Neural progenitor cell (in vitro differentiated cells): ENCODE results near the gene EPHB3. TPM values are rescaled to one million over a fixed set of nuclear protein-coding genes. Genes with fewer than 3 reads are reported as not detected.
A peak's percentile ranks its signal among the peaks of the same experiment; 100 is the strongest.

Experiments
- DNase-seq: peaks from one replicate; pipeline ENCODE4 v3.0.0-alpha.2; 2016; ENCODE audit warnings: low spot score
- H2AFZ ChIP-seq: fragments of 200-600 bp; sonication (generic); replicated peaks from 2 replicates; pipeline ENCODE4 v1.6.1; 2016; ENCODE audit warnings: antibody characterized with exemption
- H3F3A ChIP-seq: fragments of 200-600 bp; sonication (generic); 2 replicates; pipeline ENCODE4 v1.6.1; 2016; ENCODE audit warnings: antibody characterized with exemption, low read depth
- H3K27ac ChIP-seq: fragments of 200-600 bp; sonication (generic); 2 replicates; pipeline ENCODE4 v1.5.1; 2016; ENCODE audit warnings: mild to moderate bottlenecking
- H3K27me3 ChIP-seq: fragments of 200-600 bp; sonication (generic); 2 replicates; pipeline ENCODE4 v1.6.1; 2016; ENCODE audit warnings: mild to moderate bottlenecking, moderate library complexity
- H3K36me3 ChIP-seq: fragments of 200-600 bp; sonication (generic); 2 replicates; pipeline ENCODE4 v1.5.1; 2016
- H3K4me1 ChIP-seq: fragments of 200-600 bp; sonication (generic); 2 replicates; pipeline ENCODE4 v1.6.1; 2016; ENCODE audit warnings: mixed run types
- H3K4me2 ChIP-seq: fragments of 200-600 bp; sonication (generic); 2 replicates; pipeline ENCODE4 v1.6.1; 2016
- H3K4me3 ChIP-seq: fragments of 200-600 bp; sonication (generic); 2 replicates; pipeline ENCODE4 v1.5.1; 2016
- H3K79me2 ChIP-seq: fragments of 200-600 bp; sonication (generic); 2 replicates; pipeline ENCODE4 v1.6.1; 2016; ENCODE audit warnings: low read depth
- H3K9ac ChIP-seq: fragments of 200-600 bp; sonication (generic); 2 replicates; pipeline ENCODE4 v1.6.1; 2016
- H3K9me3 ChIP-seq: fragments of 200-600 bp; sonication (generic); 2 replicates; pipeline ENCODE4 v1.5.1; 2016; ENCODE audit warnings: low read depth
- H4K20me1 ChIP-seq: fragments of 200-600 bp; sonication (generic); 2 replicates; pipeline ENCODE4 v1.6.1; 2016; ENCODE audit warnings: low read depth
- H3K27ac Mint-ChIP-seq: 3 replicates; pipeline ENCODE4 v1.8.0; 2021; ENCODE audit warnings: mixed read lengths
- H3K27me3 Mint-ChIP-seq: 2 replicates; pipeline ENCODE4 v1.8.0; 2022; ENCODE audit warnings: low read depth, mild to moderate bottlenecking, inconsistent platforms, moderate library complexity, mixed read lengths; ENCODE audit not compliant: insufficient read depth
- H3K36me3 Mint-ChIP-seq: 3 replicates; pipeline ENCODE4 v1.8.0; 2021; ENCODE audit warnings: mixed read lengths
- H3K4me1 Mint-ChIP-seq: 3 replicates; pipeline ENCODE4 v1.8.0; 2021; ENCODE audit warnings: mixed read lengths
- H3K4me3 Mint-ChIP-seq: 3 replicates; pipeline ENCODE4 v1.8.0; 2021; ENCODE audit warnings: mild to moderate bottlenecking, moderate library complexity, mixed read lengths
- H3K9me3 Mint-ChIP-seq: 3 replicates; pipeline ENCODE4 v1.8.0; 2020; ENCODE audit warnings: mixed read lengths
- EZH2 ChIP-seq: fragments of 200-600 bp; sonication (generic); IDR thresholded peaks from 2 replicates; pipeline ENCODE4 v1.6.1; 2017; ENCODE audit warnings: antibody characterized with exemption, mild to moderate bottlenecking, moderate library complexity
- EZH2phosphoT487 ChIP-seq: fragments of 200-600 bp; sonication (generic); IDR thresholded peaks from 2 replicates; pipeline ENCODE4 v1.6.1; 2017; ENCODE audit warnings: antibody characterized with exemption
- total RNA-seq: library from RNA; depleted of rRNA; stranded (reverse); fragments of >200 nt; gene quantifications from 2 replicates; pipeline ENCODE4 v1.2.3, GENCODE V29; 2015; ENCODE audit warnings: low replicate concordance
- TF ChIP-seq, protein P1 (sequence below): fragments of 200-600 bp; sonication (generic); IDR thresholded peaks from 2 replicates; pipeline ENCODE4 v1.5.1; 2017; ENCODE audit warnings: antibody characterized with exemption, mild to moderate bottlenecking

Gene EPHB3
- total RNA-seq, 1 donor from 2014 or later = 2.3 TPM

DNA sequence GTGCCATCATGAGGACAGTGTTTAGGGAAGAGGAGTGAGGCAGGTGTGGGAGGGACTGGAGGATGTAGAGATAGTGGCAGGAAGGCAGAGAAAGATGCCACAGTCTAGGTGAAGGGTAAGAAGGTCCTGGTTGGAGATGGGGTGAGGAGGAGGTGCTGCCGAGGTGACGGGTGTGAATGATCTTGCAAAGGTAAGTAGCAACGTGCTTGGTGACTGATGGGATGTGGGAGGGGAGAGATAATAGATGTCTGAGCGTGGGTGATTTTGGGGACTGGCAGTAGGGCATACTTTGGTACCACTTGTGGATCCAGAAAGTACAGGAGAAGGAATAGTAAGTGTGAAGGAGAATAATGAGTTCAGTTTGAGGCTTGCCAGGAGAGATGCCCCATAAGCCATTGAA, 27.2 kb downstream of the EPHB3 start:
- H3K27ac Mint-ChIP-seq = no peak overlapping the region
- H3K27me3 ChIP-seq = peaks cover 76% of the 10 kb centered on the region

DNA sequence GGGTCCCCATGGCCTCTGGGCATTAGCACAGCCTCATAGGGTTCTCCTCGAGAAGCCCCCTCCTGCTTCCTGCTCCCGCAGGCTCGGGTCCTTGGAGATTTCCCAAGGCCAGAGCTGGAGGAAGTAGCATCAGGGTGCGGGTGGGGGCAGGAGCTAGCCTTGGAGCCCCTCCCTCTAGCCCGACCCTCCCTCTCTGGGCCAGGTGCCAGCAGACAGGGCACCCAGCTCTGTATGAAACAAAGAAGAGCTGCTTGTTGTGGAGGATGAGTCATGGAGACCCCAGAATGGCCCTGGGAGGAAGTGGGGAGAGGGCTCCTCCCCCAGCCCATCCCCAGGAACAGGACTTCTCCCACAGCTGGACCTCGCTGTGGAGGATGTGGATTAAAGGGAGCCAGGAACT, 29.2 kb downstream of the EPHB3 start:
- Histone ChIP-seq H3K36me3 (no peaks in the 10 kb centered on the region), H3K4me2 (no peak overlapping the region), H3K27ac (no peak overlapping the region), H3K9ac (no peak overlapping the region), H3K4me1 (peaks cover 34% of the 10 kb centered on the region), H3K9me3 (no peaks in the 10 kb centered on the region), H4K20me1 (no peaks in the 10 kb centered on the region), H3F3A (peaks cover 14% of the 10 kb centered on the region), H3K4me3 (no peak overlapping the region), H2AFZ (no peak overlapping the region), H3K79me2 (no peaks in the 10 kb centered on the region), H3K27me3 (peaks cover 56% of the 10 kb centered on the region)
- no peak overlapping the region for H3K27ac Mint-ChIP-seq
- H3K36me3 Mint-ChIP-seq = no peaks in the 10 kb centered on the region
- H3K27me3 Mint-ChIP-seq = peaks cover 11% of the 10 kb centered on the region
- no peaks in the 10 kb centered on the region for H3K9me3 Mint-ChIP-seq
- H3K4me3 Mint-ChIP-seq = no peak overlapping the region
- no peak for DNase-seq
- peaks cover 31% of the 10 kb centered on the region for H3K4me1 Mint-ChIP-seq
- no peak for TF ChIP-seq EZH2
- TF ChIP-seq, protein P1, sequence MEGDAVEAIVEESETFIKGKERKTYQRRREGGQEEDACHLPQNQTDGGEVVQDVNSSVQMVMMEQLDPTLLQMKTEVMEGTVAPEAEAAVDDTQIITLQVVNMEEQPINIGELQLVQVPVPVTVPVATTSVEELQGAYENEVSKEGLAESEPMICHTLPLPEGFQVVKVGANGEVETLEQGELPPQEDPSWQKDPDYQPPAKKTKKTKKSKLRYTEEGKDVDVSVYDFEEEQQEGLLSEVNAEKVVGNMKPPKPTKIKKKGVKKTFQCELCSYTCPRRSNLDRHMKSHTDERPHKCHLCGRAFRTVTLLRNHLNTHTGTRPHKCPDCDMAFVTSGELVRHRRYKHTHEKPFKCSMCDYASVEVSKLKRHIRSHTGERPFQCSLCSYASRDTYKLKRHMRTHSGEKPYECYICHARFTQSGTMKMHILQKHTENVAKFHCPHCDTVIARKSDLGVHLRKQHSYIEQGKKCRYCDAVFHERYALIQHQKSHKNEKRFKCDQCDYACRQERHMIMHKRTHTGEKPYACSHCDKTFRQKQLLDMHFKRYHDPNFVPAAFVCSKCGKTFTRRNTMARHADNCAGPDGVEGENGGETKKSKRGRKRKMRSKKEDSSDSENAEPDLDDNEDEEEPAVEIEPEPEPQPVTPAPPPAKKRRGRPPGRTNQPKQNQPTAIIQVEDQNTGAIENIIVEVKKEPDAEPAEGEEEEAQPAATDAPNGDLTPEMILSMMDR = no peak
- no peak for TF ChIP-seq EZH2phosphoT487

More for the DNA sequence above, 27.2 kb downstream of the EPHB3 start:
- H3K27ac ChIP-seq = no peak overlapping the region
- peaks cover 28% of the 10 kb centered on the region for H3F3A ChIP-seq
- Mint-ChIP-seq H3K36me3 (no peaks in the 10 kb centered on the region), H3K9me3 (no peaks in the 10 kb centered on the region), H3K27me3 (peaks cover 14% of the 10 kb centered on the region), H3K4me1 (peaks cover 29% of the 10 kb centered on the region), H3K4me3 (no peak overlapping the region)
- H4K20me1 ChIP-seq = no peaks in the 10 kb centered on the region
- no peak overlapping the region for H3K4me2 ChIP-seq
- H2AFZ ChIP-seq = no peak overlapping the region
- H3K9me3 ChIP-seq = no peaks in the 10 kb centered on the region
- no peak for DNase-seq
- no peak overlapping the region for H3K4me3 ChIP-seq
- H3K79me2 ChIP-seq = no peaks in the 10 kb centered on the region
- H3K9ac ChIP-seq = no peak overlapping the region
- peaks cover 24% of the 10 kb centered on the region for H3K4me1 ChIP-seq
- H3K36me3 ChIP-seq = no peaks in the 10 kb centered on the region
- TF ChIP-seq EZH2phosphoT487 = no peak
- TF ChIP-seq, protein P1 = no peak
- TF ChIP-seq EZH2 = no peak

DNA sequence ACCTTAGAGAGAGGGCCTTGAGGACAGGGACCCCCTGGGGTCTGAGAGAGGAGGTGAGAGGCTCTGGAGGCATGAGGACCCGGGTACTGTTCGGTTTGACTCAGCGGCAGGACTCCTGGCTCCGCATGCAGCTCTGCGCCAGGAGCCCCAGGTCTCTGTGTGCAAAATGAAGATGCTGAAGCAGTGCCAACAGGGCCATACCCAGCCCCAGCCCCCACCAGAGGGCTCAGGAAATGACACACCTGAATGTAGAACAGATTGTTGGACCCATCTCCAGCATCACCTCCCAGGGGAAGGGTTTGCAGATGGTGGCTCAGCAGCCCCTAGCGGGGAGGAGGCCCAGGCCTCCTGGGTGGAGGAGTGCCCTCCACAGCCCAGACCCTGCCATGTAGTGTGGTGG, 30.2 kb downstream of the EPHB3 start:
- Mint-ChIP-seq H3K9me3 (no peaks in the 10 kb centered on the region), H3K27me3 (peaks cover 13% of the 10 kb centered on the region), H3K4me3 (no peak overlapping the region), H3K4me1 (peaks cover 31% of the 10 kb centered on the region), H3K36me3 (no peaks in the 10 kb centered on the region), H3K27ac (no peak overlapping the region)
- H3K79me2 ChIP-seq = no peaks in the 10 kb centered on the region
- H3K27ac ChIP-seq = no peak overlapping the region
- H3K36me3 ChIP-seq = no peaks in the 10 kb centered on the region
- no peak overlapping the region for H3K4me3 ChIP-seq
- no peaks in the 10 kb centered on the region for H3K9me3 ChIP-seq
- no peak overlapping the region for H3K9ac ChIP-seq
- H3K27me3 ChIP-seq = peaks cover 47% of the 10 kb centered on the region
- DNase-seq = no peak
- no peak overlapping the region for H2AFZ ChIP-seq
- TF ChIP-seq EZH2 = no peak
- H3K4me1 ChIP-seq = peaks cover 34% of the 10 kb centered on the region
- H3K4me2 ChIP-seq = no peak overlapping the region
- no peaks in the 10 kb centered on the region for H4K20me1 ChIP-seq
- H3F3A ChIP-seq = peaks cover 14% of the 10 kb centered on the region

DNA sequence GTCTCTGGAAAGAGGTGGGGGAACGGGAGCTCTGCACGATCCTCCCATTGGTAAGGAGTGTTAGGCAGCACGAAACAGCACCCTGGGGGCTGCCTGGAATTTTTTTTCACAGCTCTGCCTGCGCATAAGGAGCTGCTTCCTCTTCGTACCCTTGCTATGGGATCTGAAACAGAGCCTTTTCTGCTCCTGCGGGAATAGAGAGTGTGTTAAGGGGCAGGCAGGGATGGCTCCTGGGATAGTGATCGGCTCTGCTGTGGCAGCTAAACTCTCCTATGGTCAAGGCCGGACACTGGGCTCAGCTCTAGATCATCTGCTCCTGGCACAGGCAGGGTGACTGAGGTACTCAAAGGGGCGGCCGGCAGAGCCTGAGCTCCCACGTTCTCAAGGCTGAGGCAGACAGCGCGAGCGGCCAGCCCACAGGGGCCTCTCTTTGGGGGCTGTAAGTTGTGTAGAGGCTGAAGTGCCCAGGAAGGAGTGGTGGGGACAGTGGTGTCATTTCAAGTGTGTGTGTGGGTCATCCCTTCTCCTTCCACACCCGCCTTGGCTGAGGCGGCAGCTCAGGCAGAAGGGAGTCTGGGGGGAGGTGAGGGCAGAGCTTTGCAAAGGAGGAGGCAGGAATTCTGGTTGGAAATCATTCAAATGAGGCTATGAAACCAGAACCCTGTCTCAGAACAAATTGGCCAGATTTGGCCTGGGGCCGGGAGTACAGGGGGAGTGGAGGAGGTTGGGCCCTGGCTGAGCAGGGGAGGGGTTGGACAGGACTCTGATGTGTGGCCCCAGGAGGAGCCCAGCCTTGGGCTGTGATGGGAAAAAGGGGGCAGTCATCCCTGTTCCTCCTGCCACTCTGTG, 31.0 kb downstream of the EPHB3 start:
- peaks cover 34% of the 10 kb centered on the region for H3K4me1 ChIP-seq
- Mint-ChIP-seq H3K9me3 (no peaks in the 10 kb centered on the region), H3K4me3 (peak overlapping the region; percentile 31), H3K4me1 (peaks cover 31% of the 10 kb centered on the region), H3K27me3 (peaks cover 15% of the 10 kb centered on the region), H3K27ac (peak overlapping the region; percentile 80), H3K36me3 (no peaks in the 10 kb centered on the region)
- H3K4me3 ChIP-seq = no peak overlapping the region
- no peaks in the 10 kb centered on the region for H3K36me3 ChIP-seq
- H3K79me2 ChIP-seq = no peaks in the 10 kb centered on the region
- H3K4me2 ChIP-seq = peak overlapping the region; percentile 44
- peaks cover 40% of the 10 kb centered on the region for H3K27me3 ChIP-seq
- H4K20me1 ChIP-seq = no peaks in the 10 kb centered on the region
- H3K9ac ChIP-seq = no peak overlapping the region
- TF ChIP-seq, protein P1 = no peak
- no peak for TF ChIP-seq EZH2phosphoT487
- TF ChIP-seq EZH2 = no peak
- H3F3A ChIP-seq = peaks cover 14% of the 10 kb centered on the region
- DNase-seq = peak; percentile 43
- H2AFZ ChIP-seq = no peak overlapping the region
- H3K9me3 ChIP-seq = no peaks in the 10 kb centered on the region
- no peak overlapping the region for H3K27ac ChIP-seq
